ENCODE results near the gene ACSS3.

Gene ACSS3

DNA sequence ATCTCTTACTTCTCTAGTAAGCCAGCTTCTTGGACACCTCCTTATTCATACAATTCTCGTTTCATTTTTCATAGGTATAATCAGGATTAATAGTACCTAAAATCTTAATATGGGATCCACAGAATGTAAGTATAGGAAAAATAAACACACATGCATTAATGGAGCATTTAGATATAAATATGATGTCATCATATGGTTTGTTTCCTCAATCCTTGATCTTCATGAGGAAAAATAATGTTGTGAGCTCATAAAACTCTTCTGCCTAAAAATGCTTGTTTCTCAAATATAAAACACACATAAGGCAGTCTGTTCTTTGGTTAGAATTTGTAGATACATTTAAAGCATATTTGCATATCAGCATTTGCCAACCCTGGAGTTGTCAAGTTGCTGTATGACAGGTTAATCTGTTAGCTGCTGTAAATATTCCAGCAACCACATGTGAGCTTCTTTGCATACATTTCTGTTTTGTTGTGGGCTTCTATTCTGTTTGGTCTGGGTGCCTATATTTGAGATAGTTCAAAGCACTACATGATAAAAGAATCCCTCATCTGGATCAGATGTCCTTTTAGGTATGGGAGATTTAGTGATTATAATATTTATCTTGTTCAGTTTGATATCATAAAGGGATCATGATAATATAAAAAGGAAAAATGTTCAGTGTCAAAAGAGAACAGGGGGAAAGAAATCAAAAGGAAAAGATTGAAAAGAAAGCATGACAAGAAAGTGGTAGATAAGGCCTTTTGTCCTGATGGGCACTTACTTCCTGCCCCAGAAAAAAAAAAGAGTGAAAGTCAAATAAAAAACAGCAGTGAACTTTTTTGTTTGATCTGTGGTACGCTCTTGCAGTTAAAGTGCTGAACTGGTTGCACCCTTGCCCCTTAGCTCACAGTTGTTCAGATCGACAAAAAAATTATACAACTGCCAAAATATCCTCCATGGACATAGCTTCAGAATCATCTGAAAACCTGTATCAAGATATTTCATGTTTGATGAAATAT is 68.6 kb downstream of the ACSS3 start:
- H3K4me3 ChIP-seq, result no peak overlapping the region
- no peaks in the 10 kb centered on the region for H3K27me3 ChIP-seq
- intact Hi-C loops (cut with DNase I; ENCODE audit: low total_unique reads), result no loop called here
- peaks cover 0 to 6% (median 4%) of the 10 kb centered on the region in 3 donors for H3K36me3 ChIP-seq
- no peak for DNase-seq
- no peaks in the 10 kb centered on the region for H3K4me1 ChIP-seq
- no peaks in the 10 kb centered on the region for H3K9me3 ChIP-seq
- H3K27ac ChIP-seq, result no peak overlapping the region
- TF ChIP-seq CTCF (IDR thresholded peaks at IDR 0.05), result no peak

DNA sequence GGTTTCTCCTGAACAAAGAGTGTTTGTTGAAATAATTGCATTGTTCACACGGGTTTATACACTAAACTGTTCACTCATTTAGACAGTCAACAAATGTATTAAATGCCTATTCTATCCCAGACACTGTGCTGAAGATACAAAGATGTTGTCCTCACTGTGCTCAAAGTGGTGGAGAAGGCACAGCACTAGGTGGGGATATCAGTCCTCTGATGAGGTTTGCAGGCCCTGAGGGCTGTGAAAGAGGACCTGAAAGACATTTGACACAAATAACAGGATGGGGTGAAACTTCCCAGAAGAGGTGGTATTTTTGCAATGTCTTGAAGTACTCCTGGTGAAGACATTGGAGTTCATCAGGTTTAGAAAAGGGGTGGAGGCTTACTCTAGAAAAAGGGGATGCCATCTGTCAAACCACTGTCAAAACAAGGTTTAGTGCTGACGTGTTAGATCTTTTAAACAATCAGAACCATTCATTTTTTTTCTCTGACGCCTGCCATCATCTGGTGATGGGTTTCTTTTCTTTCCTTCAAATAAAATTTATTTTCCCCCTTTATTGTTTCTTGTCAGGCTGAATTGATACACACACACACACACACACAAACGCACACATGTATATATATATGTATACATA is 69.5 kb downstream of the ACSS3 start:
- TF ChIP-seq CTCF (IDR thresholded peaks at IDR 0.05), result no peak
- no peak for DNase-seq
- Histone ChIP-seq H3K4me3 (no peak overlapping the region), H3K27me3 (no peaks in the 10 kb centered on the region), H3K36me3 (peaks cover 0 to 10% (median 6%) of the 10 kb centered on the region in 3 donors), H3K9me3 (no peaks in the 10 kb centered on the region), H3K27ac (no peak overlapping the region), H3K4me1 (no peaks in the 10 kb centered on the region)
- intact Hi-C loops (cut with DNase I; ENCODE audit: low total_unique reads), result no loop called here

- no peak overlapping the region for H3K27ac ChIP-seq
- no peak for DNase-seq
- H3K4me3 ChIP-seq, result no peak overlapping the region
- intact Hi-C loops (cut with DNase I; ENCODE audit: low total_unique reads), result no loop called here
- H3K36me3 ChIP-seq, result peaks cover 0 to 12% (median 10%) of the 10 kb centered on the region in 3 donors
- TF ChIP-seq CTCF (IDR thresholded peaks at IDR 0.05), result no peak
- H3K9me3 ChIP-seq, result no peaks in the 10 kb centered on the region
- no peaks in the 10 kb centered on the region for H3K4me1 ChIP-seq
- H3K27me3 ChIP-seq, result no peaks in the 10 kb centered on the region
Measured at GRCh38 chr12:81150382-81150781, 72.5 kb downstream of the ACSS3 start.

DNA sequence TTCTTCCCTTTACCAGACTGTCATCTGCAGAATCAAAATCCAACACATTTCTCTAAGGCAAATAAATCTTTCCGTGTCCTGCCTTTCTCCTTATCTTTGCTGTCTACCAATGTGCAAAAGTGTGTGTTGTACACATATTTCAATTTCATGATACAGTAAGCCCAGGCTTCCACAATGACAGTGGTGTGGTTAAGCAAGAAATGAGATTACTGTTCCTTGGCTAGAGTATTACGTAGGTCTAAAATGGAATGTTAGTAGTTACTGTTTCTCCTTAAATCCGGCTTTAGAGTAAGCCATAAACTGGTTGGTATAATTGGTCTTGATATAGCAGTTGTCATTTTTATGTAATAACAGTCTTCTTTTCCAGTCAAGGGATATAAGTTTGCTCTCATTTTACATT is 82.0 kb downstream of the ACSS3 start:
- no peak overlapping the region for H3K4me3 ChIP-seq
- intact Hi-C loops (cut with DNase I; ENCODE audit: low total_unique reads), result no loop called here
- no peak for TF ChIP-seq CTCF (IDR thresholded peaks at IDR 0.05)

DNA sequence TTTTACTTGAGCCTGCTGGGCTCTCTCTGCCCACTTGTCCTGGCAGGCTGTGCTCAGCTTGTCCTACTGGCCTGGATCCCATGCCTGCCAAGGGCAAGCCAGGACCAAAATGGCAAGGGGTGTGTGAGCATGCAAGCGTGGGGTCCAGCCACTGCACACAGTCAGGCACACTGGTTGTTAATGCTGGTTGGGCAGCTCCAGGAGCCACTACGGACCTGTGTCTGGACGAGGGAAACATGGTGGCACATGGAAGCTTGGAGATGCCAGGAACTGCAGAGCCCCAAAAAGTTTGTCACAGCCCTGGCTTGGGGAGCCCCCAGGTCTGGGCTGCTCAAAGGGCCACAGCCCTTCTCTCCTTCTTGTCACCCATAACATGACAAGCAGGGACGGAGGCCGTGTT is 83.8 kb downstream of the ACSS3 start:
- Histone ChIP-seq H3K27ac (no peak overlapping the region), H3K4me3 (no peak overlapping the region), H3K27me3 (no peaks in the 10 kb centered on the region), H3K9me3 (no peaks in the 10 kb centered on the region), H3K36me3 (peaks cover 0 to 14% (median 0%) of the 10 kb centered on the region in 3 donors), H3K4me1 (no peaks in the 10 kb centered on the region)
- intact Hi-C loops (cut with DNase I; ENCODE audit: low total_unique reads), result no loop called here
- no peak for TF ChIP-seq CTCF (IDR thresholded peaks at IDR 0.05)
- no peak for DNase-seq

More for the DNA sequence above, 82.0 kb downstream of the ACSS3 start:
- Histone ChIP-seq H3K27me3 (no peaks in the 10 kb centered on the region), H3K36me3 (peaks cover 0 to 14% (median 0%) of the 10 kb centered on the region in 3 donors), H3K4me1 (no peaks in the 10 kb centered on the region), H3K9me3 (no peaks in the 10 kb centered on the region), H3K27ac (no peak overlapping the region)
- no peak for DNase-seq

Data from tibial artery (tissue), 4 donors.